HG02973 (cell line): ENCODE data around the gene COL6A2.

Experiments
- ATAC-seq: cut with Tn5 transposase; IDR thresholded peaks from one replicate; pipeline ENCODE4 v1.9.1; 2021; ENCODE audit warnings: moderate library complexity; ENCODE audit not compliant: unreplicated experiment

Gene COL6A2

DNA sequence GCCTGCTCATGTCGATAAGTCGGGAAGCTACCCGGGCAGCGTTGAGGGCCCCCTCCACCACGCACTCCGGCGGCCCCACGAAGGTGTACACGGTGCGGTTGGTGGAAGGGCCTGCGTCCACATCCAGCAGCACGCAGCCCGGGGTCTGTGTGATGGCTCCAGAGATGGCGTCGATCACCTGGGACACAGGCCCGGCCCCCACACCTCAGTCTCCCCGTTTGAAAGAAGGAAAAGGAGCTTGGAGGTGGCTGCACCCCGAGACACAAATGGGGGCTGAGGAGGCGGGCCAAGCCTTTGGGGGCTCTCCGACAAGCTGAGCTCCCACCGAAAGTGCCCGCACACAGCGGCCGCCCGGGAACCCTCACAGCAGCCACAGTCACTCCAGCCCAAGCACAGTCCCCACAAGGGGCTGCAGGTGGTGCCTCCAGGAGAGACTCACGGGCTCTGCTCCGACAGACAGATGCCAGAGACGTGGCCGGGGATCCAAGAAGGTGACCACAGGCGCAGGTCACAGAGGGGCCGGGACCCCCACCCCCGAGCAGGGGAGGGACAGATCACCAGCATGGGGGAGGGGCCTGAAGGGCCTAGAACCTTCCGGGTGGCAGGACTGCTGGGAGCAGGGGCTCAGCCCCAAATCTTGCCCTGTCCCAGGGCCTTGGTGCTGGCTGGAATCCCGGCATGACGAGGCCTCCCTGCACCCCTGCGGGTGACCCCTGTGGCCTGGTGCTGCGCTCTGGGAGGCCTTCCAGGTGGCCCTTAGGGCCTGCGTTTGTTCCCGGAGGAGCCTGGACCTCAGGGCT is 56.4 kb downstream of the COL6A2 start:
- no peak for ATAC-seq

DNA sequence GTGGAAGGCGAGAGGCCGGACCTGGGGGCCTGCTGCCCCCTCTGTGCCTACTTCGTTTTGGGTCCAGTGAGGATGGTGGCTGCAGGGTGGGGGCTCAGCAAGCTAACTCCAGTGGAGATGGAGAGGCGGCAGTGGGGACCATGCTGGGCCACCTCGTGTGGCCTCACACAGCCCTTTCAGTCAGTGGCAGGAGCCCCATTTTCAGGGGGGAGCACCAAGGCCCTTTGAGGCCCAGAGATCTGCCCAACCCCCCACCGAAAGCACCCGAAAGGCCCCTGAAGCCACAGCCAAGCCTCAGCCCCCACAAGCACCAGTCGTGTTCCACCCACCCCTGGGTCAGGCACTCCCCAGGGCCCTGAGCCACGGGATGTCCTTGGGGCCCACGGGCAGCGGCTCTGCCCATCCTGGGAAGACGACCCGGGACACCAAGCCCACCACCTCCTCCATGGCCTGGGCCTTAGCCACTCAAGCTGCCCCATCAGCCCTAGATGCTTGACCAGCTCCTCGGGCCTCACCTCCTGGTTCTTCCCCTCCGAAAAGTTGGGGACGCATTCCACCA is 57.1 kb downstream of the COL6A2 start:
- no peak for ATAC-seq

DNA sequence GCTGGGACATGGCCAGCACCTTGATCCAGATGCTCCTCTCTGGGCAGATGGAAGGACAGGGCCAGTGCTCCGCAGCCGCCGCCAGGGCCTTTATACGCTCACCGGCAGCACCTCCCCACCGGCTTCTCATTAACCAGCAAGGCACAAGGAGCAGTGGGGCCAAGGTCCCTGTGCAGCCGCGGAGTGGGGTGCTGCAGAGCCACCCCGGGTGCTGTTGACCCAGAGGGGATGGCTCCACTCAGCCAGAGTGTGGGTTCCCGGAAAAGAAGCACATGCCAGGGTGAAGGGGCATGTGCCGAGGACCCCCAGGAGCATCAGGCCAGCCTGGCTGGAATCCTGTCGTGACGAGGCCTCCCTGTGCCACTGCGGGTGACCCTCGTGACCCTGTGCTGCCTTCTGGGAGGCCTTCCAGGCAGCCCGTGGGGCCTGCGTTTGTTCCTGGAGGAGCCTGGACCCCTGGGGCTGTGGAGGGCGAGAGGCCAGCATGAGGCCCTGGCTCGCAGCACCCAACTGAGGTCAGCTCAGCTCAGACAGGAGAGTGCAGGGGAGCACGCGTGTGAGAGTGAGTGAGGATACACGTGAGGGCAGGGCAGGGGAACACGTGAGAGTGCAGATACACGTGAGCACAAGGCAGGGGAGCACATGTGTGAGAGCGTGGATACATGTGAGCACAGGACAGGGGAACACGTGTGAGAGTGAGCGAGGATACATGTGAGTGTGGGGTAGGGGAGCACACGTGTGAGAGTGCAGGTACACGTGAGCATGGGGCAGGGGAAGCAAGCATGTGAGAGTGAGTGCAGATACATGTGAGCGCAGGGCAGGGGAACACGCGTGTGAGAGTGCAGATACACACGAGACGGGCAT is 57.8 kb downstream of the COL6A2 start, which contains the start of gene FTCD:
FTCD (minus strand) TSS at position 66 of the 864 bp plus-strand sequence; CDS start at position 10, 56 bp downstream.
- ATAC-seq: no peak

DNA sequence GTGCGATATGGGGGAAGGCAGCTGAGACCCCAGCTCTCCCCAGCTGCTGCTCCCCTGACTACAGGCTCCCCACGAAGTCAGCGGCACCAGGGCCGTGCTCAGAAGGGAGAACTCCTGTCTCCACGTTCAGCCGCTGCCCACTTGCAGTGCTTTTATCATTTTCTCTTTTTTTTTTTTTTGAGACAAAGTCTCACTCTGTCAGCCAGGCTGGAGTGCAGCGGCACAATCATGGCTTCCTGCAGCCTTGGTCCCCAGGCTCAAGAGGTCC is 58.4 kb downstream of the COL6A2 start:
- ATAC-seq: no peak

DNA sequence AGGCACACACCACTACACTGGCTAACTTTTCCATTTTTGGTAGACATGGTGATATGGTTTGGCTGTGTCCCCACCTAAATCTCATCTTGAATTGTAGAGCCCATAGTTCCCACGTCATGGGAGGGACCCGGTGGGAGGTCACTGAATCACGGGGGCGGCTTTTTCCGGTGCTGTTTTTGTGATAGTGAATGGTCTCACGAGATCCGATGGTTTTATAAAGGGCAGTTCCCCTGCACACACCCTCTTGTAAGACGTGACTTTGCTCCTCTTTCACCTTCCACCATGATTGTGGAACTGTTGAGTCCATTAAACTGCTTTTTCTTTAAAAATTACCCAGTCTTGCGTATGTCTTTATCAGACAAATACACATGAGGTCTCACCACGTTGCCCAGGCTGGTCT is 58.8 kb downstream of the COL6A2 start:
- no peak for ATAC-seq

DNA sequence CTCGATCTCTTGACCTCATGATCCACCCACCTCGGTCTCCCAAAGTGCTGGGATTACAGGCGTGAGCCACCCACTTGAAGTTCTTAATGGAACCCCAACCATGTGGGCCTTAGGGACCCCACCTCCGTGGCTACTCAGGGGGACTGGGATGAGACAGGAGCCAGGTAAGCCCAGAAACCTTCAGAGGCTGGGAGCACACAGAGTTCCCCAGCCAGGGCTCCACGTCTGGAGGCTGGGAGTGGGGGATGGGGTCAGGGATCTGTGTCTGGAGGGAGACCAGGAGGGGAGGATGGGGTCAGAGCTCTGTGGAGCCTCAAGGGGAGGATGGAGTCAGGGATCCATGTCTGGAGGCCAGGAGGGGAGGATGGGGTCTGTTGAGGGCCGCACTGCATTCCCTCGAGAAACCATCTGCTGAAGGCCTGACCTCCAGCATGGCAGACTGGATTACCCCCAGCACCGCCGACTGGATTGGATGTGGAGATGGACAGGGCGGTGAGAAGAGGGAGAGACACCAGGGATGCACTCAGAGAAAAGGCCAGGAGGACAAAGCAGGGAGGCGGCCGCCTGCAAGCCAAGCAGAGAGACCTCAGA is 59.6 kb downstream of the COL6A2 start:
- ATAC-seq: no peak

DNA sequence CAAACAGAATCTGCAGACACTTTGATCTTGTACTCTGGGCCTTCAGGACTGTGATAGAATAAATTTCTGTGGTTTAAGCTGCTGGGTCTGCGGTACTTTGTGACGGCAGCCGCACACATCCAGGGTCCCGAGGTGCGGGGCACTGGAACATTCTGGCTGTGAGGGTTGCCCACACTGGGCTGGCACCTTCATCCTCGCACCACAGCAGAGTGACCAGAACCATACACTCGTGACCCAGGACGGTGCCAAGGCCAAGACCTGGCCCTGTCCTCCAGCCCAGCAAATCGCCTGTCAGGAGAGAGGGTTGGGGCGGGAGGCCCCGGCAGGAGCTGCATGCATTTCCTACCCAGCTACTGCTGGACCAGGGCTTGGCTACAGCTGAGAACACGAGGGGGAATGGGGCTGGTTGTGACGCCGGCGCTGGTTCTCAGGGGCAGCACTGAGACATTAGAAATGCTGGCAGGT is 60.1 kb downstream of the COL6A2 start:
- no peak for ATAC-seq

DNA sequence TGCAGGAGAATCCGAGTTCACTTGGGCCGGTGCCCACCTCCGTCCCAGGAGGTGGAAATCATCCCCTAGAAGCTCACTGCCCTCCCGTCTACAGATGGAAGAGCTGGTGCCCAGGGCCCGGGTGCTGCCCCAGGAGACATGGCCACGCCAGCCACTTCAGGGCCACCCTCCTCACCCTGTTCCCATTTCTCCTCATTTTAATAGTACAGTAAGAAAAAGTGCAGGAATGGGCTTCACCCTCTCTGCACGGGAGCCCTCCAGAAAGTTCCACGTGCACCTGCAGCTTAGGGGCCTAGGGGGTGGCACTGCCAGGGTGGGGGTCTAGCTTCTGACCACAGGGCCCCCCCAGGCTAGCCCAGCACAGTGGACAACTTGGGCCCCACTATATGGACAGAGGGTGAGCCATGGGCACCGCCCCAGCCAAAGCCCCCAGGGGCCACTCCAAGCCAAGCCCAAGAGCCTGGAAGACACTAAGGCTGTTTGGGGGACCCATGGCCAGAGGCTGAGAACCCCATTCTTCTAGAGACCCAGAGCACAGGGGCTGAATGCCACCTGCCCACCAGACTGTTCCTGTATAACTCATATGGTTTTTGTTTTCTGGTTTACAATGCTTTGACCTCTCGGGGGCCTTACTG is 60.9 kb downstream of the COL6A2 start:
- ATAC-seq: no peak

DNA sequence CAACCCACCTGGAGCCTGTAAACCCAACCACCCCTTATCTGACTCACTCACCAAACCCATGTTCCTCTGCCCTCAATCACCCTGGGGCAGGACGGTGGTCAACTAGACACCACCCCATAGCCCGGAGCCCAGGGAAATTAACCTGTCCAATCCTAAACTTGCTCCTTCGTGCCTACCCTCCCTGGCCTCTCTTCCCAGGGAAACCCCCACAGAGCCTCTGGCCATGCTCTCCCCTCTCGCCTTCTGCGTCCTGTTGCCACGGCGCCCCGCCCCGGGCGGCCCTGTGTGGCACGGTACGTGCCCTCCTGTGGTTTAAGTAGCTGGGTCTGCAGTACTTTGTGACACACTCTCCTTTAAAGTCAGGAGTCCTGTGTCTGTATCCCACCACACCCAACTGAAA is 61.5 kb downstream of the COL6A2 start:
- no peak for ATAC-seq

DNA sequence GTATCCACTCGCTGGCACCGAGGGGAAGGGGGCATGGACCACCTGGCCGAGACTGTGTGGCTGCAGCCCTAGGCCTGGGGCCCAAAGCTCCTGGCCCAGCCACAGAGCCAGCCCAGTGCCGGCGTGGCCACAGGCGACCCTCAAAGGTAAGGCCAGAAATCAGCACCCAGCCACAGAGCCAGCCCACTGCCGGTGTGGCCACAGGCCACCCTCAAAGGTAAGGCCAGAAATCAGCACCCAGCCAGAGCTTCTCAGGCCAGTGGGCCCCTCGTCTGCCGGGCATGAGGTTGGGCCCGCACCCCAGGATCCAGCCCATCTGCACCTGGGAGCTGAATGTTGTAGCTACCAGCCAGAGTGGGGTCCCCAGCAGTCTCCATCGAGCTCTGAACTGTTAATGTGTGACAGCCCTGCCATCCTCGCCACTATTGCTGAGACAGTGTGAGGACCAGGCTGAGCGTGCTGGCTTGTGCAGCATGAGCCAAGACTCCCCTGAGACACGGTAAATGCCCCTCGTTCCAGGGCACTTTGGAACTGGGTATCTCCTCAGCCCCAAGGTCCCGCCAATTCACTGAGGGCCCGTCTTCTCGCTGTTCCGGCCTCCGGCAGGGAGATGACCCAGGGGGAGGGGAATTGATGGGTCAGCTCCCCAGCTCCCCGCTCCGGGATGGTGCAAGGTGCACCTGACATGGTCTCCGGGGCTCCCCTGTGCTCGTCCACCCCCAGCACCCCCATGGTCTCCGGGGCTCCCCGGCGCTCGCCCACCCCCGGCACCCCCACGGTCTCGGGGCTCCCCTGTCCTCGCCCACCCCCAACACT is 62.1 kb downstream of the COL6A2 start:
- no peak for ATAC-seq

DNA sequence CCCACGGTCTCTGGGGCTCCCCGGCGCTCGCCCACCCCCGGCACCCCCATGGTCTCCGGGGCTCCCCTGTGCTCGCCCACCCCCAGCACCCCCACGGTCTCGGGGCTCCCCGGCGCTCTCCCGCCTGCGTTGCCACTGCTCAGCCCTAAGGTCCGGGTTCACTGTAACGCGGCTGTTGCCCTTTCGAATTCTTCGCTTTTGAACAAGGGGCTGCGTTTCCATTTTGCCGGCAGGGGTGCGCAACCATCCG is 62.7 kb downstream of the COL6A2 start:
- no peak for ATAC-seq

DNA sequence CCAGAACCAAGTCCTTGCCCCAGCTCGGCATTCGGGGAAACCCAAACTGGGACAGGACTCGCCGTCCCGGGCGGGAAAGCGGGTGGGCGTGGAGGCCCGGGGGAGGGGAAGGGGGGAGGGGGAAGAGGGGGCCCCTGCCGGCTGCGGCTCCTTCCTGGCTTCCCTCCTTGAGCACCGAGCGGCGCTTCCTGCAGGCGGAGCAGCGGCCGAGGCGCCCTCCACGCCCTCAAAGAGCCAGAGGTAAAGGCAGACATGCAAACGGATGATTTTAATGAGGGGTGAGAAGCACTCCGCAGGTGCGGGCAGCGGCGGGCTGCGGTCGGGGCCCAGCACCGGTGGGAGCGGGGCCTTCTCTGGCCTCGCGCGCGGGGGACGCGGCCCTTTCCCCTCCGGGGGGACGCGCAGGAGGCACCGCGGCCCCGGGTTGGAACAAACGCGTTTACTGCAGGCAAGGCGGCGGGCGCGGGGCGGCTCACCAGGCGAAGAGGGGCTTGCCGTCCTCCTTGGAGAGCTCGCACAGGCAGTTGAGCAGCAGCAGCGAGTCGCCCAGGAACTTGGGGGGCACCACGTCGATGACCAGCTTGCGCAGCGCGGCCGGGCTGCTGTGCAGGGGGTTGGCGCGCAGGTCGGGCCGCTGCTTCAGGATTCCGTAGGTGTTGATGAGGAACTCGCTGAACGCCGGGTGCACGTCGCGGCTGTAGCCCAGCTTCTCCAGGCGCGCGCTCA is 63.2 kb downstream of the COL6A2 start:
- ATAC-seq: no peak

DNA sequence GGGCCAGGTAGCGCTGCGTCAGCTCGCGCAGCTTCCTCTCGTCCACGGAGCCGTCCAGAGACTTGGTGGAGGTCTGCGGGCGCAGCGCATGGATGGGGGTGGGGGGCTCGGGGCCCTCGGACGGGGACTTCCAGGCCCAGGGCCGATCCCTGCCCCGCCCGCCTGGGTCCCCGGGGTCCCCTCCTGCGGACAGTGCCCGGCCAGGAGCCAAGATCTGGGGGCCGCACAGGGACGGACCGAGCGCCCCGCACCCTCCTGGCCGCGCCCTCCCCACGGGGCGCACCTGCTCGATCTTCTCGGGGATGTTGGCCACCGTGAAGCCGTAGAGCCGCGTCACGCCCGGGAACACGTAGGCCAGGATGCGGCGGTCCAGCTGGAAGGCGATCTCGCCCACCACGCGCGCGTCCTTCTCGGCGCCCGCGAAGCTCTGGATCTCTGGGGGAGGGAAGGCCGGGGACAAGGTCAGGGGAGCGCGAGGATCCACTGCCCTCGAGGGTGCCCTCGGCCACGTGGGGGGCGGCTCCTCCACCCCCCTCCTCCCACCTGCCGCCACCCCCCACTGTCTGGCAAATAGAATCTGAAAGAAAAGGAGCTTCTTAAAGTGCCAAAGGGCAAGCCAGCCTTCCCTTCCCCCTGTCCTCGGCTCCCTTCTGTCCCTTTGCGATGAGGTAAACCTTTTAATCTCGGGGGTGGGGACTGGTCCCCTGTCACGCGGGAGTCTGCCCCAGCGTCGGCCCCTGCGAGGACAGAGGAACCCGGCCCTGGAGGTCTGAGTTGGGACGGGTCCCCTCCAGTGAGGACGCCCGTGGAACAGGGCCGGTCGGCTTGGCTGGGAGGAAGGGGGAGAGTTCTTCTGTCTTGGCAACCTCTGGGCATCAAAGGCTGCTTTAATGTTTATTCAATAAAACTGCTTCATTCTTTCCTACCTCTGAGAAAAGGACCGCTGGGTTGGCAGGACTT is 64.0 kb downstream of the COL6A2 start:
- ATAC-seq: no peak

DNA sequence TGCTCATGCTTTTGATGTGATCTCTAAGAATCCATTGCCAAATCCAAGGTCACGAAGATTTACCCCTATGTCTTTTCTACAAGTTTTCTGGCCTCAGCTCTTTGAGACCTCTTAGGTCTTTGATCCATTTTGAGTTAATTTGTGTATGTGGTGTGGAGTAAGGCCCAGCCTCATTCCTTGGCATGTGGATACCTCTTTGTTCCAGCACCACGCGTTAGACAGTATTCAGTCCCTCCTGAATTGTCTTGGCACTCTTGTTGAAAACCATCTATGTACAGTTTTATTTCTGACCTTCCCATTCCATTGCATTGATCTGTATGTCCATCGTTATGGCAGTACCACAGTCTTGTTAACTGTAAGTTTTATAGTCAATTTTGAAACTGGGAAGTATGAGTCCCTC is 65.5 kb downstream of the COL6A2 start:
- ATAC-seq: no peak

DNA sequence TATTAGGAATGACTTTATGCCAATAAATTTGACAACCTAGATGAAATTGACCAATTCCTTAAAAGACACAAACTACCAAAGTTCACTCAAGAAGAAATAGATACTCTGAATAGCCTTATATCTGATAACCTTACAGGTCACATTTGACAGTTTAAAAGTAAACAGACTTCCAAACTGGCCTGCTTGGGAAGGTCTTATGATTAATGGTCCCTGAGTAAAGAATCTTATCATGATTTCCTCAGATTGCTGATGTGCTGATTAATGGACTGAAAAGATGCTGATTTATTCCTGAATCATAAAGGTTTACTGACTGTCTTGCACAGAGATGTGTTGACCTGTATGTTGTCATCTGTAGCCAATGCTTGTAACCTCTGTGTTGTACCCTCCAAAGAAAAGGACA is 67.2 kb downstream of the COL6A2 start:
- no peak for ATAC-seq

DNA sequence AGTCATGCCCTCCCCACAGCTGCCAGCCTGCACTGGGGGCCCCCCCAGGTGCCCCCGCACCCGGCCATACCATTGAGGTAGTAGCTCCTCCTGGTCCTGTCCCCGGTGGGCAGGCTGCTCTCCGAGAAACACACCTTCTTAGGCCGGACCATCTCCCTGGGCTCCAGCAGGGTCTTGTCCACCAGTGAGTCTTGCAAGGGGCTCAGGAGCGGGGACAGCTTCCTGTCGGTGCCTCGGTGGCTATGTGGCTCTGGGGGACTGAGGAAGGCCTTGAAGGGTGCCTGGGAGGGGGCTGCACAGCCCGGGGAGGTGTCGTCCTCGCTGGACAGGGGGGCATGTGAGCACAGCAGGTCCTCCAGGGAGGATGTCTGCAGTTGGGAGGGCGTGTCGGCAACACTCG is 70.3 kb downstream of the COL6A2 start:
- ATAC-seq: no peak

DNA sequence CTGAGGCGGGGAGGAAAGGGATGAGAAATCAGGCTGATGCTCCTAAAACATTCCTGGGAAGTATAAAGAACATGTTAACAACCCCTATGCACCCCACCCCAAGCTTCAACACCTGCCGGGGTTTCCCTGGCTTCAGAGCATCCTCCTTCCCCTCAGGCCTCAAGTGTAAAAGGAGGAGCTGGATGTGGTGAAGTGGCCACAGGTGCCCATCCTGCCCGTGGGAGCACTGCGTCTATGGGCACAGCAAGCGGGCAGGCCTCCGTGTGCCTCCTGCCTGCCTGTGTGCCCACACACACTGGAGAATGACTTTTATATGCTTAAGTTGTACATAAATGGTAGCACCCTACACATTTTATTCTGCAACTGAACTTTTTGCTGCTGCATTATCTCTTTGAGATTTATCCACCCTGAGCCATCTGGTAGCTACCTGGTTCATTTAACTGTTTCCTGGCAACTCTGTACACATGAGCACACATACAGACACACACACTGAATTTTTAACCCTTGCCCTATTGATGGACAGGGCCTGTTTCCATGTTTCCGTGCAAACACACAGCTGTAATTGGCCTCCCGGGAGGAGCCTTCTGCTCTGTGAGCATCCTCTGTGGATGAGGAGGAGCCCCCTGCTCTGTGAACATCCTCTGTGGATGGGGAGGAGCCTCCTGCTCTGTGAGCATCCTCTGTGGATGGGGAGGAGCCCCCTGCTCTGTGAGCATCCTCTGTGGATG is 70.9 kb downstream of the COL6A2 start:
- no peak for ATAC-seq
